ENCODE data around the gene ASIC4. TPM values are rescaled to one million over a fixed set of nuclear protein-coding genes. Genes with fewer than 3 reads are reported as not detected.
A peak's percentile ranks its signal among the peaks of the same experiment; 100 is the strongest.

ASIC4 gene
- total and polyA plus RNA-seq, 2 of the 13 experiments (the other 11 are each of a cell fraction or from before 2014, with no cell fraction given) = 0.03 TPM; not detected in 1

DNA sequence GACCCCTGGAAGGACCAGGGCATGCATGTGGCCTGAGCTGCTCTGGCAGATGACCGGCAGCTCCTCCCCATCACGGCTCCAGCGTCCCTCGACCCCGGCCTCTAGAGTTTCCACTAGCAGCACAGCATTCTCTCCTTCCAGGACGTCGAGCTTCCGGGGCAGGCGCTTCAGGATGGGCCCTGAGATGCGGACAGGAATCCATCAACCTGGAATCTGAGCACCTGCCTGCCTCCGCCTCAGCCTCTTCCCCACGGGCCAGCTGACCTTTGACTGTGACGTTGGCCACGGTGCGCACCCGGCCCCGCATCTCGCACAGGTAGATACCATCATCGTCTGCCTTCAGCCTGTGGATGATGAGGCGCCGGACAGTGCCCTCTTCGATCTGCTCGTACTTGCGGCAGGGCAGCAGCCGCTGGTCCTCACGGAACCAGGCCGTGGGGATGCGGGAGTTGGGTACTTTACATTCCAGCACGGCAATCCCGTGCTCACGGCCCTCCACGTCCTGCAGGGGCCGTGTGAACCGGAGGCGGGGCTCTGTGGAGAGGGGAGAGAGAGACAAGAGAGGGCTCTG is 53.6 kb downstream of the ASIC4 start (continued):
- TF ChIP-seq TBL1XR1 (IDR thresholded peaks at IDR 0.05; ENCODE audit: borderline replicate concordance, low read length, partially characterized antibody) = no peak
- TF ChIP-seq ZNF547 (CRISPR knock-in tag; IDR thresholded peaks at IDR 0.05) = no peak
- TF ChIP-seq, protein P1, sequence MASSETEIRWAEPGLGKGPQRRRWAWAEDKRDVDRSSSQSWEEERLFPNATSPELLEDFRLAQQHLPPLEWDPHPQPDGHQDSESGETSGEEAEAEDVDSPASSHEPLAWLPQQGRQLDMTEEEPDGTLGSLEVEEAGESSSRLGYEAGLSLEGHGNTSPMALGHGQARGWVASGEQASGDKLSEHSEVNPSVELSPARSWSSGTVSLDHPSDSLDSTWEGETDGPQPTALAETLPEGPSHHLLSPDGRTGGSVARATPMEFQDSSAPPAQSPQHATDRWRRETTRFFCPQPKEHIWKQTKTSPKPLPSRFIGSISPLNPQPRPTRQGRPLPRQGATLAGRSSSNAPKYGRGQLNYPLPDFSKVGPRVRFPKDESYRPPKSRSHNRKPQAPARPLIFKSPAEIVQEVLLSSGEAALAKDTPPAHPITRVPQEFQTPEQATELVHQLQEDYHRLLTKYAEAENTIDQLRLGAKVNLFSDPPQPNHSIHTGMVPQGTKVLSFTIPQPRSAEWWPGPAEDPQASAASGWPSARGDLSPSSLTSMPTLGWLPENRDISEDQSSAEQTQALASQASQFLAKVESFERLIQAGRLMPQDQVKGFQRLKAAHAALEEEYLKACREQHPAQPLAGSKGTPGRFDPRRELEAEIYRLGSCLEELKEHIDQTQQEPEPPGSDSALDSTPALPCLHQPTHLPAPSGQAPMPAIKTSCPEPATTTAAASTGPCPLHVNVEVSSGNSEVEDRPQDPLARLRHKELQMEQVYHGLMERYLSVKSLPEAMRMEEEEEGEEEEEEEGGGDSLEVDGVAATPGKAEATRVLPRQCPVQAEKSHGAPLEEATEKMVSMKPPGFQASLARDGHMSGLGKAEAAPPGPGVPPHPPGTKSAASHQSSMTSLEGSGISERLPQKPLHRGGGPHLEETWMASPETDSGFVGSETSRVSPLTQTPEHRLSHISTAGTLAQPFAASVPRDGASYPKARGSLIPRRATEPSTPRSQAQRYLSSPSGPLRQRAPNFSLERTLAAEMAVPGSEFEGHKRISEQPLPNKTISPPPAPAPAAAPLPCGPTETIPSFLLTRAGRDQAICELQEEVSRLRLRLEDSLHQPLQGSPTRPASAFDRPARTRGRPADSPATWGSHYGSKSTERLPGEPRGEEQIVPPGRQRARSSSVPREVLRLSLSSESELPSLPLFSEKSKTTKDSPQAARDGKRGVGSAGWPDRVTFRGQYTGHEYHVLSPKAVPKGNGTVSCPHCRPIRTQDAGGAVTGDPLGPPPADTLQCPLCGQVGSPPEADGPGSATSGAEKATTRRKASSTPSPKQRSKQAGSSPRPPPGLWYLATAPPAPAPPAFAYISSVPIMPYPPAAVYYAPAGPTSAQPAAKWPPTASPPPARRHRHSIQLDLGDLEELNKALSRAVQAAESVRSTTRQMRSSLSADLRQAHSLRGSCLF (CRISPR knock-in tag; IDR thresholded peaks at IDR 0.05; ENCODE audit: borderline replicate concordance) = no peak
- no peak for TF ChIP-seq ZSCAN9 (CRISPR knock-in tag; IDR thresholded peaks at IDR 0.05; ENCODE audit: borderline replicate concordance)
- no peak for TF ChIP-seq ZNF619 (CRISPR knock-in tag; IDR thresholded peaks at IDR 0.05)
- no peak for TF ChIP-seq MZF1 (CRISPR knock-in tag; IDR thresholded peaks at IDR 0.05; ENCODE audit: borderline replicate concordance)
- TF ChIP-seq TEAD3 (CRISPR knock-in tag; optimal IDR thresholded peaks at IDR 0.05; ENCODE audit: borderline replicate concordance) = peak; percentile 61
- no peak for TF ChIP-seq EZH2 (conservative IDR thresholded peaks at IDR 0.05; ENCODE audit: low read depth, low read length)
- TF ChIP-seq, protein P2, sequence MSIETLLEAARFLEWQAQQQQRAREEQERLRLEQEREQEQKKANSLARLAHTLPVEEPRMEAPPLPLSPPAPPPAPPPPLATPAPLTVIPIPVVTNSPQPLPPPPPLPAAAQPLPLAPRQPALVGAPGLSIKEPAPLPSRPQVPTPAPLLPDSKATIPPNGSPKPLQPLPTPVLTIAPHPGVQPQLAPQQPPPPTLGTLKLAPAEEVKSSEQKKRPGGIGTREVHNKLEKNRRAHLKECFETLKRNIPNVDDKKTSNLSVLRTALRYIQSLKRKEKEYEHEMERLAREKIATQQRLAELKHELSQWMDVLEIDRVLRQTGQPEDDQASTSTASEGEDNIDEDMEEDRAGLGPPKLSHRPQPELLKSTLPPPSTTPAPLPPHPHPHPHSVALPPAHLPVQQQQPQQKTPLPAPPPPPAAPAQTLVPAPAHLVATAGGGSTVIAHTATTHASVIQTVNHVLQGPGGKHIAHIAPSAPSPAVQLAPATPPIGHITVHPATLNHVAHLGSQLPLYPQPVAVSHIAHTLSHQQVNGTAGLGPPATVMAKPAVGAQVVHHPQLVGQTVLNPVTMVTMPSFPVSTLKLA (IDR thresholded peaks at IDR 0.05) = no peak
- no peak for TF ChIP-seq ISX (CRISPR knock-in tag; conservative IDR thresholded peaks at IDR 0.05)
- no peak for TF ChIP-seq XBP1 (CRISPR knock-in tag; IDR thresholded peaks at IDR 0.05)
- TF ChIP-seq BRCA1 (CRISPR knock-in tag; IDR thresholded peaks at IDR 0.05) = no peak
- TF ChIP-seq, protein P3, sequence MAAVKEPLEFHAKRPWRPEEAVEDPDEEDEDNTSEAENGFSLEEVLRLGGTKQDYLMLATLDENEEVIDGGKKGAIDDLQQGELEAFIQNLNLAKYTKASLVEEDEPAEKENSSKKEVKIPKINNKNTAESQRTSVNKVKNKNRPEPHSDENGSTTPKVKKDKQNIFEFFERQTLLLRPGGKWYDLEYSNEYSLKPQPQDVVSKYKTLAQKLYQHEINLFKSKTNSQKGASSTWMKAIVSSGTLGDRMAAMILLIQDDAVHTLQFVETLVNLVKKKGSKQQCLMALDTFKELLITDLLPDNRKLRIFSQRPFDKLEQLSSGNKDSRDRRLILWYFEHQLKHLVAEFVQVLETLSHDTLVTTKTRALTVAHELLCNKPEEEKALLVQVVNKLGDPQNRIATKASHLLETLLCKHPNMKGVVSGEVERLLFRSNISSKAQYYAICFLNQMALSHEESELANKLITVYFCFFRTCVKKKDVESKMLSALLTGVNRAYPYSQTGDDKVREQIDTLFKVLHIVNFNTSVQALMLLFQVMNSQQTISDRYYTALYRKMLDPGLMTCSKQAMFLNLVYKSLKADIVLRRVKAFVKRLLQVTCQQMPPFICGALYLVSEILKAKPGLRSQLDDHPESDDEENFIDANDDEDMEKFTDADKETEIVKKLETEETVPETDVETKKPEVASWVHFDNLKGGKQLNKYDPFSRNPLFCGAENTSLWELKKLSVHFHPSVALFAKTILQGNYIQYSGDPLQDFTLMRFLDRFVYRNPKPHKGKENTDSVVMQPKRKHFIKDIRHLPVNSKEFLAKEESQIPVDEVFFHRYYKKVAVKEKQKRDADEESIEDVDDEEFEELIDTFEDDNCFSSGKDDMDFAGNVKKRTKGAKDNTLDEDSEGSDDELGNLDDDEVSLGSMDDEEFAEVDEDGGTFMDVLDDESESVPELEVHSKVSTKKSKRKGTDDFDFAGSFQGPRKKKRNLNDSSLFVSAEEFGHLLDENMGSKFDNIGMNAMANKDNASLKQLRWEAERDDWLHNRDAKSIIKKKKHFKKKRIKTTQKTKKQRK (IDR thresholded peaks at IDR 0.05; ENCODE audit: low read length) = no peak
- no peak for TF ChIP-seq ZNF567 (CRISPR knock-in tag; IDR thresholded peaks at IDR 0.05; ENCODE audit: borderline replicate concordance)
- no peak for TF ChIP-seq ZNF703 (CRISPR knock-in tag; IDR thresholded peaks at IDR 0.05; ENCODE audit: borderline replicate concordance)
- TF ChIP-seq HIVEP1 (CRISPR knock-in tag; IDR thresholded peaks at IDR 0.05) = no peak
- TF ChIP-seq PRPF4 (IDR thresholded peaks at IDR 0.05; ENCODE audit: low read depth, low read length, poor library complexity, severe bottlenecking) = no peak
- TF ChIP-seq, protein P4, sequence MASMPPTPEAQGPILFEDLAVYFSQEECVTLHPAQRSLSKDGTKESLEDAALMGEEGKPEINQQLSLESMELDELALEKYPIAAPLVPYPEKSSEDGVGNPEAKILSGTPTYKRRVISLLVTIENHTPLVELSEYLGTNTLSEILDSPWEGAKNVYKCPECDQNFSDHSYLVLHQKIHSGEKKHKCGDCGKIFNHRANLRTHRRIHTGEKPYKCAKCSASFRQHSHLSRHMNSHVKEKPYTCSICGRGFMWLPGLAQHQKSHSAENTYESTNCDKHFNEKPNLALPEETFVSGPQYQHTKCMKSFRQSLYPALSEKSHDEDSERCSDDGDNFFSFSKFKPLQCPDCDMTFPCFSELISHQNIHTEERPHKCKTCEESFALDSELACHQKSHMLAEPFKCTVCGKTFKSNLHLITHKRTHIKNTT (CRISPR knock-in tag; IDR thresholded peaks at IDR 0.05) = no peak
- TF ChIP-seq PRMT3 (CRISPR knock-in tag; IDR thresholded peaks at IDR 0.05; ENCODE audit: borderline replicate concordance, low read depth) = no peak
- no peak for TF ChIP-seq NCOA5 (CRISPR knock-in tag; IDR thresholded peaks at IDR 0.05)

Measured in HepG2 (cell line).